Inflammatory macrophage (primary cell): ENCODE results near the gene MLN.

Source experiments
- DNase-seq, 2 donors: peaks; one replicate each; pipeline ENCODE4 v3.0.0-alpha.2; 2020 to 2022
- total RNA-seq, 18 experiments: gene quantifications; one replicate each; lab custom pipeline; 2026; ENCODE audit warnings: mixed read lengths in 6 of 18, inconsistent platforms in 2 of 18; lab: John Stamatoyannopoulos, UW

The MLN gene, protein sequence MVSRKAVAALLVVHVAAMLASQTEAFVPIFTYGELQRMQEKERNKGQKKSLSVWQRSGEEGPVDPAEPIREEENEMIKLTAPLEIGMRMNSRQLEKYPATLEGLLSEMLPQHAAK
- total RNA-seq = 0 reads per million in 18 experiments

DNA sequence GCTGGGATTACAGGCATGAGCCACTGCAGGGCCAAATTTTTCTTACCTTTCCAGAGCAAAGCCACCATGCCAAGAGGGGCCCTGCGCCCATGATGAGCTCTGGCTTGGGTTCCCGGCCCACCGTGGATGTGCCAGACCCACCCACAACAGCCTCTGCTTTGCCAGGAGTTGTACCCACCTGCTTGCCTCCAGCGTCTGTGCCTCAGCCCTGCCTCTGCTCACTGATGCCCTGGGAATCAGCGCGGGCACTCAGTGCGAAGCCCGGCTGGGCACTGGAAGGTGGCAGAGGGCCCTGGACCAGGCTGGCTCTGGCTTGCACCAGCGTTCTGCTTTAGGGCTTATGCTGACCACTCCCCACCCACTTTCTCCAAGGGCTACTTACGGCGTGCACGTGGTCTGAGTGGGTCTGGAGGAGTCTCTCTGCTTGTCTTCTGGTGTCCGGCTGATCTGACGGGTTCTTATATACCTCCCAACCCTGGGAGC is at the start of gene MLN:
Gene MLN, minus strand, starts transcription at position 433 of the 483 bp plus-strand sequence. CDS start 2,840 bp downstream, outside the sequence.
- DNase-seq = no peak

DNA sequence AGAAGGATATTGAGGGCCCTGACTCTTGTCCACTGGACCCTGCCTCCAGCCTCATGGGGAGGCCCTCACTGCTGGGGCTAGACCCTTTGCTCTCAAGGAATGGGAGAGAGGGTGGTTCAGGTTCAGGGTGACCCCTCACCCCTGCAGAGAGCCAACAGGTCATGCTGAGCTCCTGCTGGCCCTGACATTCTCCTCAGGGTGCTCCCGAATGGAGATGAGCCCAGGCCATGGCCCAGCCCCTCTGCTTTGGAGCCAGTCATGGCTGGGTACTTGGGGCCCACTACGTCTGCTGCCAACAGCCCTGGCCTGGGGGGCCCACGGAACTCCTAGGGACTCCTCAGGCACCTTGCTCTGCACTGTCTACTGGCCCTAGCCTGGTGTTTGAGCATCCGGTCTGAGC is 49.2 kb upstream of the MLN start:
- no peak for DNase-seq

DNA sequence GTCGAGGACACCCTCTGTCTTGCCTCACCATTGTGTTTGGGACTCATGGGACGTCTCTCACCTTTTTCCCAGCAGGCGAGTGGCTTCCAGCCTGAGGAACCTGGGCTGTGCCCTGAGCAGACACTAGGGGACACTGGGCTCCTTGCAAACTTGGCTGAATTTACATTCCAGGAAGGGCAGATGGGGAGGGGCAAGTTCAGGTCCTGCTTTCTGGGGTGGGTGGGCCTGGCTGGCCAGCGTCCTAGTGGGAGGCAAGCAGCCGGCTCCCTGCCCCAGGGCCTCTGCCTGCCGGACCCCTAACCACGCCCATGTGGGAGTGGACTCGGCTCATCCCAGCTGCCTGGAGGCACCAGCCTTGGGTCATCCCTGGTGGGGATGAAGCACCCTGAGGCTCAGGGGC is 48.2 kb upstream of the MLN start:
- DNase-seq = peak in 1 of 2 donors; percentile 24

DNA sequence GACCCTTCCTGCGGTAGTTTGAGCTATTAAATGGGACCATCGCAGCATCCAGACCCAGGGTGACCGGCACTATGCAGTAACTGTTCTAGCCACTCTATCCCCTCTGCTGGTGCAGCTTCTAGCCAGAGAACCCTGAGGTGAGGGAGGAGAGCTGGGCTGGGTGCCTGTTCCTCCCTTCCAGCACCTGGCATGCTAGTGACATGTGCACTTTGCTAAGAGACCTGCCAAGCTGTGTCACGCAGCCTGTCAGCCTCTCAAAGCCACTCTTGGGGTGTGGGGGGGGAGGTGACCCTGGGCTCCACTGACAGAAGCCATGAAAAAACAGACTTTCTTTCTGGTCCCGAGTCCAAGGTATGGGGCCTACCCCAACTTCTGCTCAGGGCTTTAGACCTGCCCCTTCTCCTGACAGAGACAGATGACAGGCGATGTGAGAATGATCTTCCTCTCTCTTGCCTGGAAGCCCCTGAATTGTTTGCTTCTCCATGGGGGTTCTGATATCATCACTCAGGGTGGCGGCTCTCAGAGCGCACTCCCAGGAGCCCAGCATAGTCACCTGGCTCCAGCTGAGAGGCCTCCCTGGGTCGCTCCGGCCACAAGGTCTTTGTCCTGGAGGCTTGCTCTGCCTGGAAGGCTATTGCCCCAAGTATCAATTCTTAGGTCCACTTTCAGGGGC is 47.2 kb upstream of the MLN start:
- no peak for DNase-seq

DNA sequence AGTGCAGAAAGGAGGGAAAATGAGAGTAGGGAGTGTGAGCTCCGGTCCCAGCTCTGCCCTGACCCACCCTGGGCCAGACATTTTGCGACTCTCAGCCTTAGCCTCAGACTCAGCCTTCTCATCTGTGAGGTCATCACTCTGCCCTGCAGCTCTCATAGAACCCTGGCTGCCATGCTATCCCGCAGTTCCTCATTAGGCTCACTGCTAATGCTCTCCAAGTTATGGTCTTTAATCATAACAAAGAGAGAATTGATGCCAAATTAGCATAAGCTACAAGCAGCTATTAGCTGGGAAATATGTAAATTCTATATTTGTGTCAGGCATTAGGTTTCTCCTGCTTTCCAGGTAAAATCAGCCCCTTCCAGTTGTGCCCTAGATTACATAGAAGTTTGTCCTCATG is 46.5 kb upstream of the MLN start:
- DNase-seq = no peak

DNA sequence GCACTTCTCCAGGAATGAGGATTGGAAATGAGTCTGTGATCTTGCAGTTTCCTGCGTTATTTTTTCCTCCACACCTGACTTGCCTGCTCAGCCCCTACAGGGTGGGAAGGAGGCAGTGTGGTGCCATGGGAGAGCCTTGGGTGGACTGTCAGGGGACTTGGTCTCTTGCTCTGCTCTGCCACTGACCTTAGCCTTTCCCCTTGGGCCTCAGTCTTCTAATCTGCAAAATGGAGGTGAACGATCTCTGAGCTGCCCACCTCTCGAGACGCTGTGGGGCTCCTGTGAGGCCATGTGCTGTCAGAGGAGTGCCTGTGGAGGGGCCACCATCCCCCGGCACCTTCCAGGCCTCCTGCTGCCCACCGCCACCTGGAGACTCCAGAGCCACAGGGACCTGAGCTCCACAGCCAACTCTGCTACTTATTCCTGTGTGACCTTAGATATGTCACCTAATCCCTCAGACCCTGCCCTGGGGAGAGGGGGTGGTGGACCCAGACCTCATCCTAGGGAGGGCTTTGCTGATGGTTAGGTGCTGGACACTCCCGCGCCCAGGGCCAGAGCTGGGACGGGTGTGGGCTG is 45.8 kb upstream of the MLN start:
- DNase-seq = no peak

DNA sequence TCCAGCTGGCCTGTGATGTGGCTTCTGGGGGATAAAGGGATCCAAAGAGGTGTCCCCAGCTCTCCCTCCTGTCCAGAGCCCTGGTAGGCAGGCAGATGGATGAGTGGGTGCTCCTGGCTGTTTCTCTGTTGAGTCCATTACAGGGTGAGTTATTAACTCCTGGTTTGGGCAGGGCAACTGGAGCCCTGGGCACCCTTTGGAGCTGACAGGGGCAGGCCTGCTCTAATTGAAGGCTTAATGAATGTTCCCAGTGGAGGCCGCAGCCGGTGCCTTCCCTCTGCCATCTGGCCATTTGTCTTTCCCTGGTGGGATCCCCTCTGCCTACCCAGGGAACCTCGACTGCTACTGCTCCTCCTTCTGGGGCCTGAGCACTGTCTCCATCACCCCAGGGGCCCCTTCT is 44.7 kb upstream of the MLN start:
- DNase-seq = no peak

DNA sequence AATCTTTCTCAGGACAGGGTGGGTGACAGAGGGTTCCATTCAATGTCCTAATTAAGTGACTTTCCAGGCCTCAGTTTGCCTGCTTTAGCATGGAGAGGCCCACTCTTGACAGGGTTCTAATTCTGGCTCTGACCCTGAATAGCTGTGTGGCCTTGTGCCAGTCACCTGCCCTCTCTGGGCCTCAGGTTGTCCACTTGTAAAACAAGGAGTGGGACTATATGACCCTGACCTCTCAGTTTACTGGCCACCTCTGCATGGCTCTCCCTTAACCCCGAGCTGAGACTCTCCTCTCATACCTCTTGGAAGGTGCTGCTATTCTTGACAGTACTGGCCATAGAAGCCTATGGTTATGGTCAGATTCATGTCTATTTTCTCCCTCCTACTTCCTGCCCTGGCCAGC is 44.1 kb upstream of the MLN start:
- no peak for DNase-seq

DNA sequence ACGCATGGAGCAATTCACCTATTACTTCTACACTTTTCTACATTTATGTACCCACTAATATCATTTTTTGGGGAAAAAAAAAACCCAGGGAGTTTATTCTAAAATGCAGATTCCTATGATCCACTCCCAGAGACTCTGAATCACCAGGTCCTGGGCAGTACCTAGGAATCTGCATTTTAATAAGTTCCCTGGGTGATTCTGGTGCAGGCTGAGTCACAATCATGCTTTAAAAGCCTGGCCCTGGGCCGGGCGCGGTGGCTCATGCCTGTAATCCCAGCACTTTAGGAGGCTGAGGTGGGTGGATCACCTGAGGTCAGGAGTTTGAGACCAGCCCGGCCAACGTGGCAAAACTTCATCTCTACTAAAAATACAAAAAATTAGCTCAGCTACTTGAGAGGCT is 43.3 kb upstream of the MLN start:
- no peak for DNase-seq

DNA sequence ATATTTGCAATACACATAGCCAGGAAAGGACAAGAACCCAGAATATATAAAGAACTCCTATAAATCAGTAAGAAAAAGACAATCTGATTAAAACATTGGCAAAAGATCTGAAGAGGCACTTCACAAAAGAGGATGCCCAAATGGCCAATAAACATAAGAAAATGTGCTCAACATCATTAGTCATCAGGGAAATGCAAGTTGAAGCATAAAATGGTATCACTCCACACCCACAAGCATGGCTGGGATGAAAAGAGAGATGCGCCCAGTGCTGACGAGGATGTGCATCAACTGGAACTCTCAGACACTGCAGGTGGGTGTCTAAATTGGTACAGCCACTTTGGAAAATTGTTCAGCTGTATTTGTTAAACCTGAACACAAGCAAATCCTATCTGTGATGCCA is 42.4 kb upstream of the MLN start:
- DNase-seq = no peak

DNA sequence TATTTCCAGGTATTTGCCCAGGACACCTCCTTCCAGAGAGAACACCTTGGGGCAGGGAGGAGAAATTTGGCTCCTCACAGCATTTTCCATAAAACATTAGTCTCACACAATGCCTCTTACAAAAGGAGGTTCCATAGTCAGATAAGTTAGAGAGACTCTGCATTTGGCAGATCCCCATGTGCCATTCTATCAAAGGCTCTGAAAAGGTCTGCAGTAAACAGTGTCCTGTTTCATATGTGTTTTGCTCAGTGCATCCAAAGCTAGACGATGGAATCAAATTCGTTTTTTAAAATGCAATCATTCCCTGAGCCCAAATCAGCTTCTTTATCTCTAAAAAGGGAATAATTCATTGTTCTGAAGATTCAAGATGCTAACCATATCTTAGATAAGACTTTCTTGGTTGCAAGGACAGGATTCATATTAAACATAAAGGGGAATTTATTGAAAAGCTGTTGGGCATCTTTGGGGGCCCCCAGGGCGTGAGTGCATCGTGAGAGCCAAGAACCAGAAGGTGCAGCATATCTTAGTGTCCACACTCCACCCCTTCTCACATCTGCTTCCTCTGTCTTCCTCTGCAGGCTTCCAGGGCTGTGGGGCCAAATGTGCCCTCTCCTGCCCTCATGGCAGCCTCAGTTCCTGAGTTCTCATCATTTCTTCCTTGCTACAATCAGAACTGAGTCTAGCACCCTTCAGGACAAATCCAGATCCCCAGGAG is 41.4 kb upstream of the MLN start:
- DNase-seq = no peak

DNA sequence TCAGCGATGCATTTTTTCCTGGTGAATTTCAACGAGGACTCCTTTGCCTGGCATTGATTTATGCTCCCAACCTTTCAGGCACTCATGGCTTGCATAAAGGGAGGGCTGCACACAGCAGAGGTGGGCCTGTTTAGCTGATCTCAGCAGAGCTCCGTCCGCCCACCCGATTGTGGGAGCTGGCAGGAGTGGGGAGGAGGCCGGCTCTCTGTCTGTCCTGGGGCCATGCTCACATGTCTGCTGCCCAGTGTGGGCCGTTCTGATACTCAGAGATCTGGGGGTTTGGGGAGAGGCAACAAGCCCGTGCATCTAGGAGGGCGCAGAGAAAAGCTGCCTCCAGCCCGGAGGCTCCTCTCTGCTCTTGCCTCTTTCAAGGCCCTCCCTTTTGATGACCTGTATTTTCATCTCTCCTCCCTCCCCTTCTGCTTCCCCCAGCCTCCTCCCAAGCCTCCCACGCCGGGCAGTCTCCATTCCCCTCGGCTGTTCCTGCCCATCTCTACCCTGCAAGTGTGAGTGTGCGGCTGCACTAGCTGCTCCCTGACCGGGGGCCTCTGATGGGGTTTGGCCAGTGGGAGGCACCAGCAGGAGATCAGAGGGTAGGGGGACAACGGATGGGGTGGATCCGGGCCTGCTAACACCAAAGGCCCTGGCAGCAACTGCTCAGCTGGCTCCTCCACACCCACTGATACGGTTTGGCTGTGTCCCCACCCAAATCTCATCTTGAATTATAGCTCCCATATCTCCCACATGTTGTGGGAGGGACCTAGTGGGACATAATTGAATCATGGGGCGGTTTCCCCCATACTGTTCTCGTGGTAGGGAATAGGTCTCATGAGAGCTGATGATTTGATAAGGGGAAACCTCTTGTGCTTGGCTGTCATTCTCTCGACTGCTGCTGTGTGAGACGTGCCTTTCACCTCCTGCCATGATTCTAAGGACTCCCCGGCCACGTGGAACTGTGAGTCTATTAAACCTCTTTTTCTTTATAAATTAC is 39.6 kb upstream of the MLN start:
- no peak for DNase-seq

DNA sequence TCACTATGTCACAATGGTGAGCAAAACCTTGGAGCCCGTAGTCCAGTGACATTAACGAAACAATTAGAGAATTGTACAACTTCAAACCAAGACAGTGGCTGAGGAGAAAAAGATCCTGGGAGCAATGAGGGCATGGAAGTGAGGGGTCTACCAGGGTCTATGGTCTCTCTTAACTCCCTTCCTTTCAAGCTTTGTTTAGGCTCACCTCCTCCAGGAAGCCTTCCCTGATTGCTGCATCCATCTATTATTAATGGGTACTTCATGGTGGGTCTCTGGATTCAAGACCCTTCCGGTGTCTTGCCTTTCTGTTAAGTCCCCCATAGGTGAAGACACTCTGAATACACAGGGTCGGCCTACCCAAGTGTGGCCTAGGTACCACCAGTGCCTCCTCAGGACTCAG is 38.1 kb upstream of the MLN start:
- no peak for DNase-seq

DNA sequence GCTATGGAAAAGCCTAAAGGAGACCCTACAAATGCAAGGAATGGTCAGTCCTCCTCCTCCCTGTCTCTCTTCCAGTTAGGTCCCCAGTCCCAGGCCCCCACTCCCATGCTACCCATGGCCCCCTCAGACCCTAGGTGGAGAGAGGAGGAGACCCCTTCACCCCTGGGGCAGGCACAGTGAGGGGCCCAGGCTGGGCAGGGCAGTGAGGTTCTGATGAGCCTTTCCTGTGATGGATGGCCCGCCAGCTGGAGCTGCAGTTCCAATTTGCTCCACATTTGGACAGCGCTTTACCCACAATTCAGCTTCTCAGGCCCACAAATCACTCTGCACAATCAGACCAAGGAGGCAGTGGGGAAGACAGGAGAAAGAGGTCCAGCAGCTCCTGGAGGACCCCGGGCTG is 37.3 kb upstream of the MLN start:
- no peak for DNase-seq

DNA sequence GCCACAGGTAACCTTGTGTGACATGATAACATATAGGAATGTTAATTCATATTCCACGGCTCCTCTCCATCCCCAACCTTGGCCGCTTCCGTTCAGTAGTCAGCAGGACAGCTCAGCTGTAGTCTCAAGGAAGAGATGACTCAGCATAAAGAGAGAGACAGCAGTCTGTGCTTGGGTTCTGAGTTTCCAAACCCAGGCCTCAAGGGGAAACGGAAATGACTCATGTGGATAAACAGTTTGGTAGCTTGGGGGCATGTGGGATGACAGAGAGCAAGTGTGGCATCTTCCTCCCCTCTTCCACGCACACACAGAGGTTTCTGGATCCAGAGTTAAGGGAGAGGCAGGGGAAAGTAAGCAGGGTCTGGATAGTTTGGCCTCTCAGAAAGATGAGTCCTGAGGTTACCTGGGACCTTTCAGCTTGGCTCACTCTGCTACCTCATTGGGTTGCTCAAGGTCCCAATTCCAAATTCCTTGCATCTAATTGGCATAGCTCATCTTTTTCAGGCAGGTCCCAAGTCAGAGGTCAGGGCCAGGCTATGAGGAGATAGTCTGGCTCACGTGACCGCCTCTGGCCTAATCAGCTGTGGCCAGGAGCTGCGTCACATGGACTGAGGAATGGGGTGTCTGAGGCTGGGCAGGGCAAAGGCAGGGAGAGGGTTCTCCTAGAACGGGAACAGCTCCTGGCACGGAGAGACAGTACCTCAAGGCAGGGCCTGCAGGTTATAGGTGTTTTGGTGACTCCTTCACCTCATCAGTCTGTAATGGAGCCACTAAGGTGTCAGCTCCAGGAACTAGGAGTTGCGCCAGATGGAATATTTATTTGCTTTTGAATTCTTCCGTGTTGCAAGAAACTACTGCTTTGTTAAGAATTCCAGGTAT is 36.5 kb upstream of the MLN start:
- DNase-seq = peak; percentile 91 to 92

DNA sequence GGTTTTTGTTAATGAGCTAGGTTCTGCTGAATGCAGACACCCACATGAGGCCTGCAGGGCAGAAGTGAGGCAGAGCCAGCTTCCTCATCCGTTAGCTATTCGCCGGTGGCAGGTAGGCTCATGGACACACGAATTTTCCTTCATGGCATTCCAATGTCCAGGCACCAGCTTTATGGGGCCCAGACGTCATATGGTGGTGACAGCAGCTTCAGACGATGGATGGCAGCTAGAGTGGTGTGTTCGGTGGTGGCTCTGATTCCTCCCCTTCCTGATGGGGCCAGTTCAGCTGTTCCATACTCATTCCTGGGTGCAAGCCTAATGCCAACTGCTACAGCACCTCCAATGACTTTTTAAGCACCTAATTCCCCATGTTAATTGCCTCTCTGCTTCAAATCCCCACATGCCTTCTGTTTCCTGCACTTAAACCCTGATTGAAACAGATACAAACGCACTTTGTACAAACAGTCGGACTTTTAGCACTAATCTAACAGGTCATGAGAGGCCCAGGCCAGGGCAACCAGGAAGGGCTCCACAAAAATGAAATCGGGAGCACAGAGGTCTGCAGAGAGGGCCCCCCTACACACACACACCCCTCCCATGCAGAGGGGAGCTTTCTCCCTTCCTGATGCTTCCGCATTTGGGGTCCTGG is 35.7 kb upstream of the MLN start:
- DNase-seq = peak in 1 of 2 donors; percentile 13

DNA sequence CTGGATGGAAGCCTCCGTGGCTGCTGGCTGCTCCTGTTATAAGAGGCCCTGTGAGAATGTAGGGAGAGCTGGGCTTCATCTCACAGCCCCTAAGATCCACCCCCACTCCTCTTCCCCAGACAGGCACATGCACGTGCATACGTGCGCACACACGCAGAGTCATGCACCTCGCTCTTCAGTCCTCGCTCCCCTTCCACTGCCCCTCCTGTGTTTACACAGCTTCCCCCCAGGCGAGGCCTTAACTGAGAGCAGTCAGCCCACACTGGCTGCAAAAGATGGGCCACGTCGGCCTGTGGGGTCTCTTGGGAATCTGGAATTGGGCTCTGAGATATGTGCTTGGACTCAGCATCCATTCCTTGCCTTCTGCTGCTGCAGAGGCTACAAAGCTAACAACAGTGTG is 35.2 kb upstream of the MLN start:
- DNase-seq = no peak

DNA sequence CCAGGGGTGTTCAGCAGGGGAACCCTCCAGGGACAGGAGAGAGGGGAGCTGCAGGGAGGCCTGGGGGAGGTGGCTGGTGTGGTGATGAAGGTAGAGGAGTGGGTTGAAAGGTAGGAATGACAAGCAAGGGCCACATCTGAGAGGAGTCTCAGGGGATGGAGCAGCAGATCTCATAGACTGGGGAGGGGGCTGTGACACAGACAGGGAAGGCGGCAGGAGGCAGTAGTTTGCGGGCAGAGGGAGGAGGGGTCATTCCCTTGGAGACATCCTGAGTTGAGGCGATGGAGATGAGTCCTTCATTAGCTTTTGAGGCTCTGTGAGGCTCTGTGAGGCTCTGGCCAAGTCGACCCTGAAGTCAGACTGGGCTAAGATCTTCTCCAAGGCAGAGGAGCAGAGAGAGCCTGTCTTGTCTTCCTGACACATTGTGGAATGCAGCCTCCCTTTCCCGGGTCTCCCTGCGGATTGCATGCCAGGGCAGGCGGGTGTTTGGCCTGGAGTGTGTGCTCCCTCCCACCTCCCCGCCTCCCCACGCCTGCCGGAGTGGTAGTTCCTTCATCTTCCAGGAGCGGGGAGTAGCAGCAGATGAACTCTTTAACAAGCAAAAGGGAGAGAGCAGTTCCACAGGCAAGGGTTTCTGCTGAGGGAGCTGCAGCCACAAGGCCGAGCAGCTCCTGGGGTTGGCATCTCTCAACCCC is 34.3 kb upstream of the MLN start:
- DNase-seq = peak in 1 of 2 donors; percentile 13

DNA sequence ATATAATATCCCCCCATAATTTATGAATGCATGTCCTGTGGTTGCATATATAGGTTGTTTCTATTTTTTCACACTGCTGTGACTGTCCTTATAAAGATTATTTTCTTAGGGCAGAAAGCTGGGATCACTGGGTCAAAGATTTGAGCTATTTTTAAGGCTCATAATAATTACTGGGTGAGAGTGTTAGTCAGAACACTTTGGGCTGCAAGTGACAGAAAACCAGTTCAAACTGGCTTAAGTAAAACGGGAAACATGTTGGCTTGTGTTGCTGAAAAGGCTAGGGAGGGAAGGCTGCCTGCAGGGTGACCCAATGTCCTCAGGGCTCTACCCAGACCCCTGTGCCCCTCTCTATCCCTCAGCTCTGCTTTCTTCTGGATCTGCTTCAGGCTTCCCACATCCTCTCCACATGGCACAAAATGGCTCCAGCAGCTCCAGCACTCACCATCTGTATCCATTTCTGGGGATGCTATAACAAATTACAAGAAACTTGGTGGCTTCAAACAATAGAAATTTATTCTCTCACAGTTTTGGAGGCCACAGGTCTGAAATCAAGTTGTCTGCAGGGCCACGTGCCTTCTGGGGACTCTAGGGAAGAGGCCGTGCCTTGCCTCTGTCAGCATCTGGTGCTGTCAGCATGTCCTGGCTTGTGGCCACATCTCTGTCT is 33.1 kb upstream of the MLN start:
- no peak for DNase-seq
